Measurements from ENCODE around the gene CFAP54. TPM values are rescaled to one million over a fixed set of nuclear protein-coding genes. Genes with fewer than 3 reads are reported as not detected.

CFAP54 gene
- total and polyA plus RNA-seq, 2 donors (not counting 3 experiments of a cell fraction or from before 2014, with no cell fraction given): 3.6 to 26.9 TPM

DNA sequence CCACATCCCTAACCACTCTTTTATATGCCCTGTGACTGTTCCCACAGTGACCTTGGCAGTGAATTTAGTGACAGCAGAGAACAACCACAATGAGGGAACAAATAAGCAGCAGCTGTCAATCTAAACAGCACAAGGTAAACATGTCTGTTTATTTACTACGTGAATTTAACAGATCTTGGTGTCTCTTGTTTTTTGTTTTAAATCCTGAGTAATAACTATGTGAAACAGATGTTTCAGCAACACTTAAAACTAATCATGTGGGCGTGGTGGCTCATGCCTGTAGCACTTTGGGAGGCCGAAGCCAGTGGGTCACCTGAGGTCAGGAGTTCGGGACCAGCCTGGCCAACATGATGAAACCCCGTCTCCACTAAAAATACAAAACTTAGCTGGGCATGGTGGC is 17.0 kb upstream of the CFAP54 start:
- no peak overlapping the region for H3K4me2 ChIP-seq (ENCODE audit: insufficient read depth, low read length)
- intact Hi-C loops (cut with micrococcal nuclease): no loop called here
- POLR2A ChIA-PET: interaction anchor here (0.6 to 1.1 kb wide), 2 partner anchors 72 to 83 kb away, joined by 4 read pairs; partner anchors contain the start of gene CDK17

More for the DNA sequence above, 17.0 kb upstream of the CFAP54 start:
- no TSS peak for BruUV-seq (replicated peaks)
- H2AFZ ChIP-seq (ENCODE audit: low read depth, low read length): no peak overlapping the region
- FAIRE-seq: no peak
- no peaks in the 10 kb centered on the region for H3K27me3 ChIP-seq (ENCODE audit: control insufficient read depth in 2 of 2, insufficient read depth in 2 of 2, low read length in 2 of 2)
- DNase-seq (ENCODE audit: low read depth, low spot score): no peak
- H3K9me3 ChIP-seq (replicated peaks; ENCODE audit: control insufficient read depth, insufficient read depth, low read length): no peaks in the 10 kb centered on the region
- H3K9me1 ChIP-seq (replicated peaks; ENCODE audit: control insufficient read depth, extremely low read depth, insufficient read depth, low read length): no peaks in the 10 kb centered on the region
- dilution Hi-C loops (cut with MboI; ENCODE audit: extremely low pct_ligation_motif_present, low sequenced_read_pairs): no loop called here
- peaks cover 21% of the 10 kb centered on the region for H3K79me2 ChIP-seq (ENCODE audit: control insufficient read depth, insufficient read depth, low read length)
- CTCF ChIA-PET: interaction anchor here (1.0 kb wide), 1 partner anchor 10 kb away, joined by 3 read pairs; no protein-coding TSS in a partner anchor
- TF ChIP-seq POLR2A (IDR thresholded peaks at IDR 0.05; ENCODE audit: low read depth, low read length) (no peak), POLR2AphosphoS5 (IDR thresholded peaks at IDR 0.05; ENCODE audit: insufficient read depth, low read depth, low read length) (no peak), EZH2 (IDR thresholded peaks at IDR 0.05; ENCODE audit: borderline replicate concordance, low read depth, low read length, severe bottlenecking) (no peak), JUN (IDR thresholded peaks at IDR 0.05; ENCODE audit: borderline replicate concordance, insufficient read depth, insufficient read length, low read depth) (no peak), FOS (IDR thresholded peaks at IDR 0.05; ENCODE audit: borderline replicate concordance, insufficient read depth, low read length) (no peak), MYC (IDR thresholded peaks at IDR 0.05; ENCODE audit: low read depth, low read length) (no peak), GATA2 (IDR thresholded peaks at IDR 0.05; ENCODE audit: insufficient read depth, insufficient read length, low read depth, low read length) (no peak)
- TF ChIP-seq, protein P1, sequence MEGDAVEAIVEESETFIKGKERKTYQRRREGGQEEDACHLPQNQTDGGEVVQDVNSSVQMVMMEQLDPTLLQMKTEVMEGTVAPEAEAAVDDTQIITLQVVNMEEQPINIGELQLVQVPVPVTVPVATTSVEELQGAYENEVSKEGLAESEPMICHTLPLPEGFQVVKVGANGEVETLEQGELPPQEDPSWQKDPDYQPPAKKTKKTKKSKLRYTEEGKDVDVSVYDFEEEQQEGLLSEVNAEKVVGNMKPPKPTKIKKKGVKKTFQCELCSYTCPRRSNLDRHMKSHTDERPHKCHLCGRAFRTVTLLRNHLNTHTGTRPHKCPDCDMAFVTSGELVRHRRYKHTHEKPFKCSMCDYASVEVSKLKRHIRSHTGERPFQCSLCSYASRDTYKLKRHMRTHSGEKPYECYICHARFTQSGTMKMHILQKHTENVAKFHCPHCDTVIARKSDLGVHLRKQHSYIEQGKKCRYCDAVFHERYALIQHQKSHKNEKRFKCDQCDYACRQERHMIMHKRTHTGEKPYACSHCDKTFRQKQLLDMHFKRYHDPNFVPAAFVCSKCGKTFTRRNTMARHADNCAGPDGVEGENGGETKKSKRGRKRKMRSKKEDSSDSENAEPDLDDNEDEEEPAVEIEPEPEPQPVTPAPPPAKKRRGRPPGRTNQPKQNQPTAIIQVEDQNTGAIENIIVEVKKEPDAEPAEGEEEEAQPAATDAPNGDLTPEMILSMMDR (IDR thresholded peaks at IDR 0.05; ENCODE audit: extremely low read depth in 1 of 2, insufficient read depth in 1 of 2, low read depth in 1 of 2, low read length in 2 of 2): no peak
- TF ChIP-seq, protein P2, sequence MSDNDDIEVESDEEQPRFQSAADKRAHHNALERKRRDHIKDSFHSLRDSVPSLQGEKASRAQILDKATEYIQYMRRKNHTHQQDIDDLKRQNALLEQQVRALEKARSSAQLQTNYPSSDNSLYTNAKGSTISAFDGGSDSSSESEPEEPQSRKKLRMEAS (IDR thresholded peaks at IDR 0.05; ENCODE audit: insufficient read depth, insufficient read length): no peak
- no peak overlapping the region for H3K9ac ChIP-seq (replicated peaks; ENCODE audit: extremely low read depth, insufficient read depth, low read length)
- H3K4me1 ChIP-seq (ENCODE audit: control insufficient read depth, extremely low read depth, insufficient read depth, low read length): peaks cover 26% of the 10 kb centered on the region
- no peaks in the 10 kb centered on the region for H4K20me1 ChIP-seq (replicated peaks; ENCODE audit: control insufficient read depth, extremely low read depth, insufficient read depth, low read length)
- H3K27ac ChIP-seq (ENCODE audit: insufficient read depth, low read depth, low read length): no peak overlapping the region
- H3K4me3 ChIP-seq (replicated peaks in 1 of 3; ENCODE audit: insufficient read depth in 1 of 3, low read depth in 1 of 3, low read length in 3 of 3): no peak overlapping the region
- peaks cover 4 to 12% of the 10 kb centered on the region in 2 experiments for H3K36me3 ChIP-seq (ENCODE audit: control insufficient read depth in 2 of 2, extremely low read depth in 1 of 2, insufficient read depth in 2 of 2, low read length in 2 of 2)

Measured in endothelial cell of umbilical vein (primary cell).